Stimulated activated CD8-positive, alpha-beta memory T cell treated with anti-CD3 and anti-CD28 coated beads, Interleukin-2, amount 100 ng/mL, for 48 hours (primary cell): ENCODE measurements around the gene SLC39A10.
"Not testable (repeated sequence)": the region's sequence is repeated elsewhere in the genome, so short reads cannot be mapped to it uniquely, and the experiment has no call there.

Experiments used
- DNase-seq, 2 donors: peaks; one replicate each; pipeline ENCODE4 v3.0.0-alpha.2; 2020; ENCODE audit warnings: low read depth in 2 of 2

SLC39A10 gene

DNA sequence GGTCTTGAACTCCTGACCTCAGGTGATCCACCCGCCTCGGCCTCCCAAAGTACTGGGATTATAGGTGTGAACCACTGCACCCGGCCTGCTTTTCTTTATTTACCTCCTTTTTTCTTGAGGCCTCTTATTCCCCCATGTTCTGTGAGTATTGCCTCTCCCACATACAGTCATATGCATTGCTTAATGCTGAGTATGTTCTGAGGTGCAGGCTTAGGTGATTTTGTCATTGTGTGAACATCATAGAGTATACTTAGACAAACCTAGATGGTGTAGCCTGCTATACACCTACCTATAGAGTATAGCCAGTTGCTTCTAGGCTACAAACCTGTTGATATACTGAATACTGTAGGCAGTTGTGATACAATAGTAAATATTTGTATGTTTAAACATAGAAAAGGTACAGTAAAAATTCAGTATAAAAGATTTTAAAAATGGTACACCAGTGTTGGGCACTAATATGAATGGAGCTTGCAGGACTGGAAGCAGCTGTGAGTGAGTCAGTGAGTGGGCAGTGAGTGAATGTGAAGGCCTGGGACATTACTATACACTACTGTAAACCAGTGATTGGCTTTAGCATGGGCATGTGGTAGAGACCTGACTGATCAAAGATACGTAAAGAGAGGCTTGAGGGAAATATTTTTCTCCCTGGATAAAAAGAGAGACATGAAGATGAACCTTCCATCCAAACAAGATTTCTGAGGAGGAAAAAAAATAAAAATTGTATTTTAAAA lies 17.6 kb downstream of the SLC39A10 start:
- DNase-seq: no peak

GRCh38 chr2:195675783-195676427 lies 18.9 kb downstream of the SLC39A10 start:
- DNase-seq: no peak

DNA sequence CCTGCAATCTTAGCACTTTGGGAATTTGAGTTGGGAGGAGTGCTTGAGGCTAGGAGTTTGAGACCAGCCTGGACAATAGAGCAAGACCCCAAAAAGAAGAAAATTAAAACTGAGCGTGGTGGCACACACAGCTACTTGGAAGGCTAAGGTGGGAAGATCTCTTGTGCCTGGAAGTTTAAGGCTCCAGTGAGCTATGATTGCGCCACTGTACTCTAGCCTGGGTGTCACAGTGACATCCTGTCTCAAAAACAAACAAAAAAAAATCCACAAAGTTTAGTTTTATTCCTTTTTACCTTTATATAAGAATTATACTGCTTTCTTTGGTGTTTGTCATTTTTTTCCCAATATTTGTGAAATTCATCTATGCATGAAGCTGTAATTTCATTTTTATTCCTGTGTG lies 20.3 kb downstream of the SLC39A10 start:
- DNase-seq: no peak

DNA sequence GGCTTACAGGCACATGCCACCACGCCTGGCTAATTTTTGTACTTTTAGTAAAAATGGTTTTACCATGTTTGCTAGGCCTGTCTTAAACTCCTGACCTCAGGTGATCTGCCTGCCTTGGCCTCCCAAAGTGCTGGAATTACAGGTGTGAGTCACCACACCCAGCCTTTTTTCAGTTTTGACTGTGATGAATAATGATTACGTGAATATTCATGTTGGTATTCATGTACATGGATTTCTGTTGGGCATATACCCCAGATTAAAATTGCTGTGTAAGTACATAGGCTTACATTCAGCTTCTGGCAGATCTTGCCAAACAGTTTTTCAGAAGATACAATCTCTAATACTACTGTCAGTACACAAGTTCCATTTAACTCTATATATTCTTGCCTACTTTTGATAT lies 20.9 kb downstream of the SLC39A10 start:
- no peak for DNase-seq

GRCh38 chr2:195682077-195682476 lies 25.1 kb downstream of the SLC39A10 start:
- no peak for DNase-seq

DNA sequence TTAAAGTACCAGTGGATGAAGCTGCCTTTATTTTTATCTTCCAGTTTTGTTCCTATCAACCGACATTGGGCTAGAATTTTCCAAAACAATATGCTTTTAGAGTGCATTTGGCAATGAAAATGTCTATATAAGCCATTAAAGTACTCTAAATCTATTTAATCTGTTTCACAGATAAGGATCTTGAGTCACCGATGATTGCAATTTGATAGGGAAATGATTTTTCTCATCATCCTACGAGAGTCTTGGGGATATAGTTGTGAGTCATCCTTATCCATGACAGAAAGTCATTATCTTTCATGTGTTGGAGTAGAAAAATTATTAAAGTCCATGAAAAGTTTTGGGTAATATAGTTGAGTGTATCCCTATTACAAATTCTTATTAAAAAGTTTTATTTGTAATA lies 26.1 kb downstream of the SLC39A10 start:
- DNase-seq: no peak

DNA sequence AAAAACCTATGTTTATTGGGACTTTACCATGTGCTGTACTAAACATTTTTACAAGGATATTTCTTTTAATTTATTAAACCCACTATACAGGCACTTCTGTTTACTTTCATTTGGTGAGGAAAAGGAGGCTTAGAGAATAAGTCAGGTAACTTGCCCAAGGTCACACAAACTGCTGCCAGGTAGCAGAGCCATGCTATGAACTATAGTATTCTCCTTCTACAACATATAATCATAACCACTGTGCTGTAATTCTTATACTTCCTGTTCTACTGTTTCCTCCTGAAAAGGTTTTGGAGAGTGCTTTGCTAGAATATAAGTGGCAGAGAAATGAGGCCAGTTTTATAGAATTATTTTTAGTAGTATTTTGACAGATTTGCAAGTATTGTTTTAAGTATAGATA lies 29.5 kb downstream of the SLC39A10 start:
- no peak for DNase-seq

DNA sequence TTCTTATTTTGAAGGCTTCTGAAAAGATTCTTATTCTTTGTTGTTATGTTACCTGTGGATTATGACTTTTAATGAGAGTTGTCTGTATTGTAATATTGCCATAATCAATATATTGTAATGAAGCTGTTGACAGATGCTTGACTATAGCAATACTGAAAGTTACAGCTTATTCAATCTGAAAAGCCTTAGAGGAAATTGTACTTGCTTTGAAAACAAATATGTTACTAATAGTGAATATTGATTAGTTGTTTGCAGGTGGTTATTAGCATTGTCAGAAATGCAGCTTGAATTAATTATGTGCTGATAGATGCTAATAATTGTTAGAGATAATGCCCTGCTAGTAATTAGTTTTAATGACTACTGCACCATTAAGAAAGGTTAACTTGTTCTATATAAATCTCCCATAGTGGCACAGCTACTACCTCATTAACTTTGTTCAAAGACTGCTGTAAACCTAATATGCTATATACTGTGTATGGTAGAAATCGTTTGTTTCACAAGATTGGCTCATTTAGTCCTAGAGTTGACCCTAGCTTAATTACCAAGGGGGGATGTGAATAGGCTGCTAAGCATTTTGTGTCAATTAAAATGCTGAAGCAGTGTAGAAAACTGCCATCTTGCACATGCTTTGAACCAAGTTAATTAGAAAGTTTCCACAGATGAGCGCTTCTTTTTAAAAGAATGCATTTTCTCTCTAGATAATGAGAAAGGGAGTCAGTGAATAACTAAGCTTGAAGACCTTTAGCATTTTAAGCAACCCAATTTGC lies 30.5 kb downstream of the SLC39A10 start:
- no peak for DNase-seq

DNA sequence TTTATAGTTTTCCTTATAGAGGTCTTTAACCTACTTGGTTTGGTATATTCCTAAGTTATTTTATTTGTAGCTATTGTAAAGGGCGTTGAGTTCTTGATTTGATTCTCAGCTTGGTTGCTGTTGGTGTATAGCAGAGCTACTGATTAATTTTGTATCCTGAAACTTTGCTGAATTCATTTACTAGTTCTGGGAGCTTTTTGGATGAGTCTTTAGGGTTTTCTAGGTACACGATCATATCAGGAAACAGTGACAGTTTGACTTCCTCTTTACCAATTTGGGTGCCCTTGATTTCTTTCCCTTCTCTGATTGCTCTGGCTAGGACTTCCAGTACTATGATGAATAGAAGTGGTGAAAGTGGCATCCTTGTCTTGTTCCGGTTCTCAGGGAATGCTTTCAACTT lies 35.5 kb downstream of the SLC39A10 start:
- not testable (repeated sequence) for DNase-seq

DNA sequence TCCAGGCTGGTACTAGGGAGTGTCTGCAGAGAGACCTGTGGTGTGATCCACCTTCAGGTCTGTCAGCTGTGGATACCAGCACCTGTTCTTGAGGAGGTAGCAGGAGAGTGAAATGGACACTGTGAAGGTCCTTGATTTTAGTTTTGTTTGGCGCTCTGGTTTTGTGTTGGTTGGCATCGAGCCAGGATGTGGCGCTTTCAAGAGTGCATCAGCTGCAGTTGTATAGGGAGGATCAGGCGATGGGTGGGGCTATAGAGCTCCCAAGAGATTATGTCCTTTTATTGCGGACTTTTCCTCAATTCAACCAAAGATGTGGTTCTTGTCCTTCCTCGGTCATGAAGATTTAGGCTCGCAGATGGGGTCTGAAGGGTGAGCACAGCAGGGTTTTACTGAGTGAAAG lies 37.5 kb downstream of the SLC39A10 start:
- no peak for DNase-seq

GRCh38 chr2:195695002-195695631 lies 38.1 kb downstream of the SLC39A10 start:
- DNase-seq: no peak

- no peak for DNase-seq
These were observed 39.0 kb downstream of the SLC39A10 start for GRCh38 chr2:195696012-195696411.

- DNase-seq: no peak
These were observed 40.7 kb downstream of the SLC39A10 start for GRCh38 chr2:195697681-195698220.

DNA sequence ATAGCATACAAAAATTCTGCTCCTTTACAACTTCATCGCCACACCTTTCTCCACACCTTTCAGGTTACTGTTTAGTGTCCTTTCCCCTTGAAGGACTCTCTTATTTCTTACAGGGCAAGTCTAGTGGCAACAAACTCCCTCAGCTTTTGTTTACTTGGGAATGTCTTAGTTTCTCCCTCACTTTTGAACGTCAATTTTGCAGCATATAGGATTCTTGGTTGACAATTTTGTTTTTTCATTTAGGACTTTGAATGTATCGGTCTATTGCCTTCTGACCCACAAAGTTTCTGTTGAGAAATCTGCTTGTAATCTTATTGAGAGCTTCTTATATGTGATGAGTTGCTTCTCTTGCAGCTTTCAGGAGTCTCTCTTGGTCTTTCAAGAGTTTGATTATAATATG lies 43.5 kb downstream of the SLC39A10 start:
- no peak for DNase-seq

DNA sequence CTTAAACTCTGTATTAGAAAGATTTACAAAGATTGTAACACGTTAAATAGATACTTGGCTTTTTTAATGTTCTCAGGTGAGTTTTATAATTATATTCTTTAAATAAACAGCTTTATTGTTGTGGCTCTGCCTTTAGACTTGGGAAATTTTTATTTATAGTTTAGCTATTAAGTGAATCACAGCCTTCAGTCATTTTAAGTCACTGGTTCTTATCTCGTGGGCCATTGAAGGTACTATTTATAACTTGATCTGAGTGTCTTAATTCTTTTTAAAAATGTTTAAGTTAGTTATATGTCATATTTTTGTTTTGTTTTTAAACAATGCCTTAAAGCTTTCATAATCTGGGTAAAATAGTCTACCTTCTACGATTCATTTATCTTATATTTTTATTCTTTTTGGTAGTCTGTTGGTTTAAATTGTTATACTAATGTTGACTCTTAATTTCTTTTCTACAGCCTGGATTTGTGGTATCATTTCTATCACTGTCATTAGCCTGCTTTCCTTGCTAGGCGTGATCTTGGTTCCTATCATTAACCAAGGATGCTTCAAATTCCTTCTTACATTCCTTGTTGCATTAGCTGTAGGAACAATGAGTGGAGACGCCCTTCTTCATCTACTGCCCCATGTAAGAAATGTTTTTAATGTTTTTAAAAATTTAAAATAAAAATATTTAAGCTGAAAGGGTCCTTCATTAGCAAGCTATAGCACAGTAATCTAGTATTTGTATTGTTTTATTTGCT lies 49.3 kb downstream of the SLC39A10 start:
- DNase-seq: no peak

- no peak for DNase-seq
These were observed 53.1 kb downstream of the SLC39A10 start for GRCh38 chr2:195709901-195710806.

GRCh38 chr2:195711478-195711877 lies 54.5 kb downstream of the SLC39A10 start:
- no peak for DNase-seq

DNA sequence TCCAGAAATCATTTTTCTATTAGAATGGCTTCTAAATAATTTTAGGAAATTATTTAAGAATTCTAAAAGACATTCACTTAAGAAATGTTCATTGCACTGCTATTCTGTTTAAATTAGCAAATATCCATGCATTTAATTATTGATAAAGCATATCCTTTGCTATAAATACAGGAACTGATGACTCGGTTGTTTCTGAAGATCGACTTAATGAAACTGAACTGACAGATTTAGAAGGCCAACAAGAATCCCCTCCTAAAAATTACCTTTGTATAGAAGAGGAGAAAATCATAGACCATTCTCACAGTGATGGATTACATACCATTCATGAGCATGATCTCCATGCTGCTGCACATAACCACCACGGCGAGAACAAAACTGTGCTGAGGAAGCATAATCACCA lies 59.4 kb downstream of the SLC39A10 start:
- DNase-seq: no peak

- no peak for DNase-seq
These were observed 64.0 kb downstream of the SLC39A10 start for GRCh38 chr2:195721042-195721441.

DNA sequence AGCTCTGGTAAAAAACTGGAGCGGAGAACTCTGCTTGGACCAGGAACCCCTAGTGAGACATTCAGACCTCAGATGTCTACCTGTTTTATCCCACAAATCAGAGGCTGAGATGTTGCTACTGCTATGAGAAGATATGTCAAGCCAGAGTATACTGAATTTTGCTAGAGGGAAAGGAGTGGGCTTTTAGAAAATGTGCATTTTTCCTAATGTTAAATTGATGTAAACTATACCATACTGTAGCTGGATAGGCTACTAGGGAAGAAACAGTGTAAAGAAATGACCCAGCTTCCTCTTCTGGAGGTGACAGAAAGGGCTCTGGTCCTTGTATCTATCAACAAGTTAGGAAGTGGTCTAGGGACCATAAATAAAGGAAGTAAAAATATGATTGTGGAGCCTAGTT lies 65.0 kb downstream of the SLC39A10 start:
- DNase-seq: no peak
